WI38 (cell line): Measurements from ENCODE around the gene ASMTL.

Experiments
- H3K4me3 ChIP-seq: 2 replicates; pipeline ENCODE4 v1.5.1; 2011; ENCODE audit warnings: low read depth, mild to moderate bottlenecking, control low read depth, low read length
- CTCF ChIP-seq: IDR thresholded peaks from 2 replicates; pipeline ENCODE4 v1.5.1; 2012; ENCODE audit warnings: low read depth, mild to moderate bottlenecking, control low read depth, low read length

The ASMTL gene

GRCh38 chrX:1361275-1361674, 91.4 kb downstream of the ASMTL start:
- TF ChIP-seq CTCF: no peak
- no peak overlapping the region for H3K4me3 ChIP-seq

GRCh38 chrX:1360171-1360570, 92.5 kb downstream of the ASMTL start:
- no peak overlapping the region for H3K4me3 ChIP-seq
- TF ChIP-seq CTCF: no peak

GRCh38 chrX:1359477-1359873, 93.2 kb downstream of the ASMTL start:
- no peak for TF ChIP-seq CTCF
- no peak overlapping the region for H3K4me3 ChIP-seq

GRCh38 chrX:1358793-1359476, 93.8 kb downstream of the ASMTL start:
- no peak for TF ChIP-seq CTCF
- no peak overlapping the region for H3K4me3 ChIP-seq

- no peak for TF ChIP-seq CTCF
- H3K4me3 ChIP-seq: no peak overlapping the region
Measured at GRCh38 chrX:1357993-1358392, 94.7 kb downstream of the ASMTL start.

GRCh38 chrX:1355131-1356046, 97.3 kb downstream of the ASMTL start:
- H3K4me3 ChIP-seq: no peak overlapping the region
- no peak for TF ChIP-seq CTCF
